H9 (cell line): ENCODE measurements around the gene CEBPZ. TPM values are rescaled to one million over a fixed set of nuclear protein-coding genes. Genes with fewer than 3 reads are reported as not detected.

ENCODE experiments used
- DNase-seq: peaks from one replicate; pipeline ENCODE4 v3.0.0-alpha.2; 2017
- H2AFZ ChIP-seq: one replicate; pipeline ENCODE4 v1.6.1; 2013; ENCODE audit warnings: mild to moderate bottlenecking, low read length, control low read depth, moderate library complexity
- H2AK5ac ChIP-seq: 2 replicates; pipeline ENCODE4 v1.6.1; 2013; ENCODE audit warnings: low read length, control low read depth, mixed read lengths; ENCODE audit not compliant: insufficient read length
- H2BK120ac ChIP-seq: one replicate; pipeline ENCODE4 v1.6.1; 2013; ENCODE audit warnings: low read depth, mild to moderate bottlenecking, low read length, control low read depth, inconsistent platforms; ENCODE audit not compliant: poor library complexity, severe bottlenecking
- H2BK12ac ChIP-seq: 2 replicates; pipeline ENCODE4 v1.6.1; 2013; ENCODE audit warnings: low read length, control low read depth, mixed read lengths, low read depth; ENCODE audit not compliant: insufficient read length
- H2BK15ac ChIP-seq: 2 replicates; pipeline ENCODE4 v1.6.1; 2013; ENCODE audit warnings: low read depth, low read length, control low read depth
- H2BK20ac ChIP-seq: one replicate; pipeline ENCODE4 v1.6.1; 2013; ENCODE audit warnings: low read depth, mild to moderate bottlenecking, low read length, control low read depth, inconsistent platforms; ENCODE audit not compliant: poor library complexity, severe bottlenecking
- H2BK5ac ChIP-seq: 2 replicates; pipeline ENCODE4 v1.6.1; 2013; ENCODE audit warnings: low read length, control low read depth, mixed read lengths; ENCODE audit not compliant: insufficient read length
- H3K14ac ChIP-seq: 2 replicates; pipeline ENCODE4 v1.6.1; 2013; ENCODE audit warnings: low read length, control low read depth; ENCODE audit not compliant: insufficient read depth
- H3K18ac ChIP-seq: 2 replicates; pipeline ENCODE4 v1.6.1; 2013; ENCODE audit warnings: low read depth, mild to moderate bottlenecking, mixed read lengths, low read length, control low read depth; ENCODE audit not compliant: insufficient read length
- H3K23ac ChIP-seq: 2 replicates; pipeline ENCODE4 v1.6.1; 2013; ENCODE audit warnings: low read length, control low read depth, mixed read lengths, low read depth; ENCODE audit not compliant: insufficient read length
- H3K23me2 ChIP-seq: 2 replicates; pipeline ENCODE4 v1.6.1; 2013; ENCODE audit warnings: low read depth, mild to moderate bottlenecking, mixed read lengths, low read length, control low read depth; ENCODE audit not compliant: insufficient read length, poor library complexity, severe bottlenecking
- H3K27ac ChIP-seq: 2 replicates; pipeline ENCODE4 v1.5.1; 2013; ENCODE audit warnings: low read length, control low read depth, mixed read lengths, low read depth; ENCODE audit not compliant: insufficient read length
- H3K27me3 ChIP-seq: 2 replicates; pipeline ENCODE4 v1.6.1; 2013; ENCODE audit warnings: low read length, control low read depth, inconsistent platforms; ENCODE audit not compliant: insufficient read depth
- H3K4ac ChIP-seq: 2 replicates; pipeline ENCODE4 v1.6.1; 2013; ENCODE audit warnings: low read depth, mild to moderate bottlenecking, control low read depth, inconsistent platforms, low read length, moderate library complexity
- H3K4me1 ChIP-seq: 2 replicates; pipeline ENCODE4 v1.6.1; 2013; ENCODE audit warnings: low read length, control low read depth, inconsistent platforms; ENCODE audit not compliant: insufficient read depth
- H3K4me2 ChIP-seq: 2 replicates; pipeline ENCODE4 v1.6.1; 2013; ENCODE audit warnings: low read length, control low read depth, mixed read lengths; ENCODE audit not compliant: insufficient read length, insufficient read depth
- H3K56ac ChIP-seq: 2 replicates; pipeline ENCODE4 v1.6.1; 2013; ENCODE audit warnings: low read depth, mild to moderate bottlenecking, mixed read lengths, low read length, control low read depth; ENCODE audit not compliant: insufficient read length
- H3K79me1 ChIP-seq: 2 replicates; pipeline ENCODE4 v1.6.1; 2013; ENCODE audit warnings: low read depth, mild to moderate bottlenecking, moderate library complexity, low read length, control low read depth, inconsistent platforms; ENCODE audit not compliant: insufficient read depth, poor library complexity, severe bottlenecking
- H3K79me2 ChIP-seq: 2 replicates; pipeline ENCODE4 v1.6.1; 2013; ENCODE audit warnings: low read length, control low read depth, inconsistent platforms; ENCODE audit not compliant: insufficient read depth
- H3K9ac ChIP-seq: 2 replicates; pipeline ENCODE4 v1.6.1; 2013; ENCODE audit warnings: low read length, control low read depth, mixed read lengths; ENCODE audit not compliant: insufficient read length; ENCODE audit errors: extremely low read depth
- H3K9me3 ChIP-seq: one replicate; pipeline ENCODE4 v1.6.1; 2013; ENCODE audit warnings: low read depth, low read length, inconsistent platforms; ENCODE audit not compliant: control insufficient read depth
- H3T11ph ChIP-seq: one replicate; pipeline ENCODE4 v1.6.1; 2013; ENCODE audit warnings: mild to moderate bottlenecking, low read length, control low read depth, inconsistent platforms
- H4K20me1 ChIP-seq: one replicate; pipeline ENCODE4 v1.6.1; 2013; ENCODE audit not compliant: control insufficient read depth, insufficient read length, insufficient read depth
- H4K5ac ChIP-seq: 2 replicates; pipeline ENCODE4 v1.6.1; 2013; ENCODE audit warnings: low read depth, mild to moderate bottlenecking, mixed read lengths, low read length, control low read depth; ENCODE audit not compliant: insufficient read length
- H4K8ac ChIP-seq: replicated peaks from 2 replicates; pipeline ENCODE4 v1.6.1; 2013; ENCODE audit warnings: low read length, control low read depth, mixed read lengths, low read depth; ENCODE audit not compliant: insufficient read length
- H4K91ac ChIP-seq: 2 replicates; pipeline ENCODE4 v1.6.1; 2013; ENCODE audit warnings: low read depth, mild to moderate bottlenecking, moderate library complexity, mixed read lengths, low read length, control low read depth; ENCODE audit not compliant: insufficient read length
- H3K27ac Mint-ChIP-seq, 3 experiments: 2 replicates in 2 of 3; 3 replicates in 1 of 3; pipeline ENCODE4 v1.8.0; 2020 to 2021; ENCODE audit warnings: mixed read lengths in 3 of 3, mild to moderate bottlenecking in 1 of 3, moderate library complexity in 1 of 3
- H3K27me3 Mint-ChIP-seq: 2 replicates; pipeline ENCODE4 v1.8.0; 2021; ENCODE audit warnings: low read depth, mild to moderate bottlenecking, moderate library complexity, mixed read lengths
- H3K36me3 Mint-ChIP-seq, 3 experiments: 2 replicates in 2 of 3; 3 replicates in 1 of 3; pipeline ENCODE4 v1.8.0; 2020 to 2021; ENCODE audit warnings: low read depth in 3 of 3, mixed read lengths in 3 of 3; ENCODE audit not compliant: insufficient read depth in 1 of 3
- H3K4me1 Mint-ChIP-seq, 2 experiments: 2 replicates each; pipeline ENCODE4 v1.8.0; 2020; ENCODE audit warnings: mixed read lengths in 2 of 2
- H3K4me3 Mint-ChIP-seq, 2 experiments: 2 replicates in 1 of 2; 3 replicates in 1 of 2; pipeline ENCODE4 v1.8.0; 2020 to 2021; ENCODE audit warnings: mild to moderate bottlenecking in 2 of 2, mixed read lengths in 2 of 2, moderate library complexity in 1 of 2
- H3K9me3 Mint-ChIP-seq, 2 experiments: 2 replicates in 1 of 2; 3 replicates in 1 of 2; pipeline ENCODE4 v1.8.0; 2020; ENCODE audit warnings: mild to moderate bottlenecking in 2 of 2, mixed read lengths in 2 of 2, moderate library complexity in 1 of 2
- CTCF ChIP-seq: fragments of 200-600 bp; sonication (generic); conservative IDR thresholded peaks from 3 replicates; pipeline ENCODE4 v1.8.0; 2021; ENCODE audit warnings: antibody characterized with exemption, mild to moderate bottlenecking
- WGBS: extraction: QIAGEN DNeasy Blood & Tissue Kit; methylation state at CpG from one replicate; pipeline ENCODE4 v1.1.7; 2013; ENCODE audit warnings: missing lambda C conversion rate, low lambda C conversion rate, mixed read lengths; ENCODE audit not compliant: insufficient read length; ENCODE audit errors: extremely low coverage; 5-methylcytosine and 5-hydroxymethylcytosine counted together
- total RNA-seq: library from RNA; stranded (reverse); gene quantifications from 2 replicates; pipeline ENCODE4 v1.2.1, GENCODE V29; 2021

CEBPZ gene
- total RNA-seq, 1 experiment from 2014 or later = 281 TPM

GRCh38 chr2:37189452-37190153, 41.8 kb downstream of the CEBPZ start:
- H3K14ac ChIP-seq = no peak overlapping the region
- H4K91ac ChIP-seq = no peak overlapping the region
- Mint-ChIP-seq H3K27ac (peak overlapping the region; percentile 12 to 91 (median 85); a peak in 6 of 7 replicates), H3K36me3 (peaks cover 0 to 4% (median 0%) of the 10 kb centered on the region in 3 experiments; a peak in 1 of 7 replicates), H3K4me3 (0 out of 5 replicates have a peak overlapping the region, but pooled peaks of 1 of the 2 experiments have one; percentile 31), H3K27me3 (no peaks in the 10 kb centered on the region), H3K4me1 (peaks cover 57 to 58% of the 10 kb centered on the region in 2 experiments), H3K9me3 (no peaks in the 10 kb centered on the region)
- H2BK15ac ChIP-seq = no peak overlapping the region
- H2BK20ac ChIP-seq = no peak overlapping the region
- H3K4me1 ChIP-seq = peaks cover 12% of the 10 kb centered on the region; the same call in 1 of the 2 replicates
- no peaks in the 10 kb centered on the region for H3K79me2 ChIP-seq
- H2AFZ ChIP-seq = no peak overlapping the region
- peak; percentile 82 for DNase-seq
- H3K27me3 ChIP-seq = no peaks in the 10 kb centered on the region
- H3K23ac ChIP-seq = no peak overlapping the region
- H4K20me1 ChIP-seq = no peaks in the 10 kb centered on the region
- peak; percentile 47; the same call in 1 of the 3 replicates for TF ChIP-seq CTCF
- no peak overlapping the region for H3K4ac ChIP-seq
- H2AK5ac ChIP-seq = no peak overlapping the region
- no peaks in the 10 kb centered on the region for H3K9me3 ChIP-seq
- peak overlapping the region; percentile 28 for H3K27ac ChIP-seq
- WGBS = no CpG with 5 or more reads among the region's 6 CpGs
- no peak overlapping the region for H4K5ac ChIP-seq
- no peaks in the 10 kb centered on the region for H3K23me2 ChIP-seq
- no peak overlapping the region for H2BK5ac ChIP-seq
- no peak overlapping the region for H3T11ph ChIP-seq
- no peak overlapping the region for H3K9ac ChIP-seq
- no peak overlapping the region for H4K8ac ChIP-seq
- H2BK12ac ChIP-seq = no peak overlapping the region
- H3K18ac ChIP-seq = no peak overlapping the region
- no peak overlapping the region for H3K56ac ChIP-seq
- no peaks in the 10 kb centered on the region for H3K79me1 ChIP-seq
- no peak overlapping the region for H2BK120ac ChIP-seq
- H3K4me2 ChIP-seq = no peak overlapping the region
